ENCODE measurements around the gene CYYR1.
"Not testable (repeated sequence)": the region's sequence is repeated elsewhere in the genome, so short reads cannot be mapped to it uniquely, and the experiment has no call there.

CYYR1 gene

DNA sequence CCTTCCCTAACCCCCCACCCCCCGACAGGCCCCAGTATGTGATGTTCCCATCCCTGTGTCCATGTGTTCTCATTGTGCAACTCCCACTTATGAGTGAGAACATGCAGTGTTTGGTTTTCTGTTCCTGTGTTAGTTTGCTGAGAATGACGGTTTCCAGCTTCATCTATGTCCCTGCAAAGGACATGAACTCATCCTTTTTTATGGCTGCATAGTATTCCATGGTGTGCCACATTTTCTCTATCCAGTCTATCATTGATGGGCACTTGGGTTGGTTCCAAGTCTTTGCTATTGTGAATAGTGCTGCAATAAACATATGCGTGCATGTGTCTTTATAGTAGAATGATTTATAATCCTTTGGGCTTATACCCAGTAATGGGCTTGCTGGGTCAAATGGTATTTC is 114.2 kb downstream of the CYYR1 start:
- CTCF ChIA-PET, result not testable (repeated sequence)
- no CpG with 5 or more reads among the region's 3 CpGs for WGBS (ENCODE audit: insufficient coverage)

DNA sequence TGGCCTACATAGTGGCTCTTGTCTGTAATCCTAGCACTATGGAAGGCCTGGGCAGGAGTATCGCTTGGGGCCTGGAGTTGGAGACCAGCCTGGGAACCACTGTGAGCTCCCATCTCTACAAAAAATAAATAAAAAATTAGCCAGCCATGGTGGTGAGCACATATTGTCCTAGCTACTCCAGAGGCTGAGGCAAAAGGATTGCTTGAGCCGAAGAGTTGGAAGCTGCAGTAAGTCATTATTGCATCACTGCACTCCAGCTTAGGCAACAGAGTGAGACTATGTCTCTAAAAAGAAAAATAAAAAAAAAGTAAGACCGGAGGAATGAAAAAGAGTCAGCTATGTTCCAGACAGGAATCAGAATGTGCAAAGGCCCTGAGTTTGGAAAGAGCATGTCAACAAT is 115.3 kb downstream of the CYYR1 start:
- no peak for DNase-seq
- Histone ChIP-seq H3K27me3 (replicated peaks in 2 of 5; ENCODE audit: control insufficient read depth in 4 of 5, insufficient read depth in 5 of 5, low read length in 4 of 5) (no peaks in the 10 kb centered on the region), H3K4me3 (ENCODE audit: control insufficient read depth in 1 of 7, extremely low read depth in 1 of 7, insufficient read depth in 4 of 7, low read depth in 2 of 7, low read length in 6 of 7) (no peak overlapping the region), H3K36me3 (ENCODE audit: control insufficient read depth in 4 of 4, insufficient read depth in 4 of 4, low read length in 3 of 4) (peaks cover 0 to 3% (median 0%) of the 10 kb centered on the region in 4 experiments), H3K27ac (ENCODE audit: insufficient read depth in 1 of 2, low read depth in 1 of 2, low read length in 2 of 2, poor library complexity in 1 of 2, severe bottlenecking in 2 of 2) (no peak overlapping the region), H3K9me3 (ENCODE audit: control extremely low read depth in 1 of 5, control insufficient read depth in 4 of 5, insufficient read depth in 2 of 5, low read depth in 1 of 5, low read length in 4 of 5) (no peaks in the 10 kb centered on the region), H3K4me1 (ENCODE audit: control extremely low read depth in 1 of 4, control insufficient read depth in 4 of 4, insufficient read depth in 4 of 4, low read length in 3 of 4) (no peaks in the 10 kb centered on the region)
- WGBS (ENCODE audit: insufficient coverage), result 90% methylated on average over 2 of the region's 3 CpGs
- POLR2A ChIA-PET, result no interaction called here
- CTCF ChIA-PET, result no interaction called here

More for the DNA sequence above, 114.2 kb downstream of the CYYR1 start:
- H3K4me3 ChIP-seq (ENCODE audit: control insufficient read depth in 1 of 7, extremely low read depth in 1 of 7, insufficient read depth in 4 of 7, low read depth in 2 of 7, low read length in 6 of 7); H3K4me1 ChIP-seq (ENCODE audit: control extremely low read depth in 1 of 4, control insufficient read depth in 4 of 4, insufficient read depth in 4 of 4, low read length in 3 of 4); POLR2A ChIA-PET; H3K27me3 ChIP-seq (replicated peaks in 2 of 5; ENCODE audit: control insufficient read depth in 4 of 5, insufficient read depth in 5 of 5, low read length in 4 of 5); H3K27ac ChIP-seq (ENCODE audit: insufficient read depth in 1 of 2, low read depth in 1 of 2, low read length in 2 of 2, poor library complexity in 1 of 2, severe bottlenecking in 2 of 2); H3K36me3 ChIP-seq (ENCODE audit: control insufficient read depth in 4 of 4, insufficient read depth in 4 of 4, low read length in 3 of 4); DNase-seq; H3K9me3 ChIP-seq (ENCODE audit: control extremely low read depth in 1 of 5, control insufficient read depth in 4 of 5, insufficient read depth in 2 of 5, low read depth in 1 of 5, low read length in 4 of 5): not testable (repeated sequence)

DNA sequence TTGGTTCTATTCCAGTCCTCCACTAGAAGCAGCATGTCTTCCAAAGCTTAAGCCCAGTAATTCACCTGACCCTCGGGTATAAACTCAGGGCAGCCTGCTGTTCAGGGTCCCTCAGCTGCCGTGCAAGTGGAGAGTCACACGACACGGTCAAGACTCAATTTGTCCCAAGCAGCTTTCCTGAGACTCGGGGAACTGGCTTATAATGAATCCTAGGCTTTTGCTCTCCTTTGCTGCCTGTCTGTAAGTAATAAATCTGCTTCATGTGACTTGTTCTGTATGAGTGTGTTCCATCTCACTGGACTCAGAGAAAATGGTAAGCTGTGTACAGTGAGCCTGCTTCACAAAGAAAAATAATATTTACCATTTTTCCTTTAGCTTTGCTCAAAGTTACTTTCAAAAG is 119.8 kb downstream of the CYYR1 start:
- CTCF ChIA-PET, result no interaction called here

DNA sequence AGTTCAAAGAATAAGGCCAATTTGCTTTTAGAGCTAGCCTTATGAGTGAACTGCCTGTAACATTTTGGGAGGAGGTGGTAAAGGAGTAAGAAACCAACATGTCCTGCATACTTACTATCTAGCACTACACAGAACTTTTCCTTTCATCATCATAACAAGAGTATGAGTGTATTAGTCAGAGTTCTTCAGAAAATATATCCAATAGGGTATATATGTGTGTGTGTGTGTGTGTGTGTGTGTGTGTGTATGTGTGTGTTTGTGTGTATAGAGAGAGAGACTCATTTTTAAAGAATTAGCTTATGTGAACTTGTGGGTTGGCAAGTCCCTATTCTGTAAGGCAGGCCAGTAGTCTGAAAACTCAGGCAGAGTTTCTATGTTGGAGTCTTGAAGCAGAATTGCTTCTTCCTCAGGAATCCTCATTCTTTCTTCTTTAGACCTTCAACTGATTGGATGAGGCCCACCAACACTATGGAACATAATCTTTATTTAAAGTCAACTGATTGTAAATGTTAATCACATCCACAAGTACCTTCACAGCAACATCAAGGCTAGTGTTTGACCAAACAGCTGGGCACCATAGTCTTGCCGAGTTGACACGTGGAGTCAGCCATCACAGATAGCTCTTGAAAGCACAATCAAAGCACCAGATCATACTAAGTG is 121.9 kb downstream of the CYYR1 start:
- CTCF ChIA-PET, result no interaction called here
- no peak overlapping the region for H3K4me3 ChIP-seq (ENCODE audit: control insufficient read depth in 1 of 7, extremely low read depth in 1 of 7, insufficient read depth in 4 of 7, low read depth in 2 of 7, low read length in 6 of 7)
- no peaks in the 10 kb centered on the region for H3K9me3 ChIP-seq (ENCODE audit: control extremely low read depth in 1 of 5, control insufficient read depth in 4 of 5, insufficient read depth in 2 of 5, low read depth in 1 of 5, low read length in 4 of 5)
- H3K27ac ChIP-seq (ENCODE audit: insufficient read depth in 1 of 2, low read depth in 1 of 2, low read length in 2 of 2, poor library complexity in 1 of 2, severe bottlenecking in 2 of 2), result no peak overlapping the region
- no peaks in the 10 kb centered on the region for H3K27me3 ChIP-seq (replicated peaks in 2 of 5; ENCODE audit: control insufficient read depth in 4 of 5, insufficient read depth in 5 of 5, low read length in 4 of 5)
- H3K4me1 ChIP-seq (ENCODE audit: control extremely low read depth in 1 of 4, control insufficient read depth in 4 of 4, insufficient read depth in 4 of 4, low read length in 3 of 4), result no peaks in the 10 kb centered on the region
- no peak for DNase-seq
- H3K36me3 ChIP-seq (ENCODE audit: control insufficient read depth in 4 of 4, insufficient read depth in 4 of 4, low read length in 3 of 4), result no peaks in the 10 kb centered on the region
- POLR2A ChIA-PET, result no interaction called here
- WGBS (ENCODE audit: insufficient coverage), result 92% methylated on average over 2 of the region's 2 CpGs

More for the DNA sequence above, 119.8 kb downstream of the CYYR1 start:
- Histone ChIP-seq H3K27me3 (replicated peaks in 2 of 5; ENCODE audit: control insufficient read depth in 4 of 5, insufficient read depth in 5 of 5, low read length in 4 of 5) (no peaks in the 10 kb centered on the region), H3K36me3 (ENCODE audit: control insufficient read depth in 4 of 4, insufficient read depth in 4 of 4, low read length in 3 of 4) (no peaks in the 10 kb centered on the region), H3K4me3 (ENCODE audit: control insufficient read depth in 1 of 7, extremely low read depth in 1 of 7, insufficient read depth in 4 of 7, low read depth in 2 of 7, low read length in 6 of 7) (no peak overlapping the region), H3K27ac (ENCODE audit: insufficient read depth in 1 of 2, low read depth in 1 of 2, low read length in 2 of 2, poor library complexity in 1 of 2, severe bottlenecking in 2 of 2) (no peak overlapping the region), H3K4me1 (ENCODE audit: control extremely low read depth in 1 of 4, control insufficient read depth in 4 of 4, insufficient read depth in 4 of 4, low read length in 3 of 4) (no peaks in the 10 kb centered on the region), H3K9me3 (ENCODE audit: control extremely low read depth in 1 of 5, control insufficient read depth in 4 of 5, insufficient read depth in 2 of 5, low read depth in 1 of 5, low read length in 4 of 5) (no peaks in the 10 kb centered on the region)
- no peak for DNase-seq
- POLR2A ChIA-PET, result no interaction called here
- WGBS (ENCODE audit: insufficient coverage), result 100% methylated on average over 5 of the region's 5 CpGs

GRCh38 chr21:26449161-26449560 is 123.9 kb downstream of the CYYR1 start:
- H3K4me1 ChIP-seq (ENCODE audit: control extremely low read depth in 1 of 4, control insufficient read depth in 4 of 4, insufficient read depth in 4 of 4, low read length in 3 of 4), result no peaks in the 10 kb centered on the region
- DNase-seq, result no peak
- no peak overlapping the region for H3K4me3 ChIP-seq (ENCODE audit: control insufficient read depth in 1 of 7, extremely low read depth in 1 of 7, insufficient read depth in 4 of 7, low read depth in 2 of 7, low read length in 6 of 7)
- no peaks in the 10 kb centered on the region for H3K27me3 ChIP-seq (replicated peaks in 2 of 5; ENCODE audit: control insufficient read depth in 4 of 5, insufficient read depth in 5 of 5, low read length in 4 of 5)
- CTCF ChIA-PET, result no interaction called here
- no peaks in the 10 kb centered on the region for H3K36me3 ChIP-seq (ENCODE audit: control insufficient read depth in 4 of 4, insufficient read depth in 4 of 4, low read length in 3 of 4)
- POLR2A ChIA-PET, result no interaction called here
- H3K9me3 ChIP-seq (ENCODE audit: control extremely low read depth in 1 of 5, control insufficient read depth in 4 of 5, insufficient read depth in 2 of 5, low read depth in 1 of 5, low read length in 4 of 5), result no peaks in the 10 kb centered on the region
- H3K27ac ChIP-seq (ENCODE audit: insufficient read depth in 1 of 2, low read depth in 1 of 2, low read length in 2 of 2, poor library complexity in 1 of 2, severe bottlenecking in 2 of 2), result no peak overlapping the region
- WGBS (ENCODE audit: insufficient coverage), result 97% methylated on average over 3 of the region's 5 CpGs

GRCh38 chr21:26448751-26449150 is 124.3 kb downstream of the CYYR1 start:
- no peak for DNase-seq

GRCh38 chr21:26447932-26448475 is 125.1 kb downstream of the CYYR1 start:
- no peaks in the 10 kb centered on the region for H3K9me3 ChIP-seq (ENCODE audit: control extremely low read depth in 1 of 5, control insufficient read depth in 4 of 5, insufficient read depth in 2 of 5, low read depth in 1 of 5, low read length in 4 of 5)
- no peaks in the 10 kb centered on the region for H3K27me3 ChIP-seq (replicated peaks in 2 of 5; ENCODE audit: control insufficient read depth in 4 of 5, insufficient read depth in 5 of 5, low read length in 4 of 5)
- H3K4me3 ChIP-seq (ENCODE audit: control insufficient read depth in 1 of 7, extremely low read depth in 1 of 7, insufficient read depth in 4 of 7, low read depth in 2 of 7, low read length in 6 of 7), result no peak overlapping the region
- CTCF ChIA-PET, result no interaction called here
- POLR2A ChIA-PET, result no interaction called here
- no peaks in the 10 kb centered on the region for H3K36me3 ChIP-seq (ENCODE audit: control insufficient read depth in 4 of 4, insufficient read depth in 4 of 4, low read length in 3 of 4)
- 92% methylated on average over 2 of the region's 3 CpGs for WGBS (ENCODE audit: insufficient coverage)
- DNase-seq, result no peak
- no peaks in the 10 kb centered on the region for H3K4me1 ChIP-seq (ENCODE audit: control extremely low read depth in 1 of 4, control insufficient read depth in 4 of 4, insufficient read depth in 4 of 4, low read length in 3 of 4)
- H3K27ac ChIP-seq (ENCODE audit: insufficient read depth in 1 of 2, low read depth in 1 of 2, low read length in 2 of 2, poor library complexity in 1 of 2, severe bottlenecking in 2 of 2), result no peak overlapping the region

More at GRCh38 chr21:26448751-26449150, 124.3 kb downstream of the CYYR1 start:
- no peaks in the 10 kb centered on the region for H3K27me3 ChIP-seq (replicated peaks in 2 of 5; ENCODE audit: control insufficient read depth in 4 of 5, insufficient read depth in 5 of 5, low read length in 4 of 5)
- H3K4me3 ChIP-seq (ENCODE audit: control insufficient read depth in 1 of 7, extremely low read depth in 1 of 7, insufficient read depth in 4 of 7, low read depth in 2 of 7, low read length in 6 of 7), result no peak overlapping the region
- ChIA-PET POLR2A (no interaction called here), CTCF (no interaction called here)
- H3K36me3 ChIP-seq (ENCODE audit: control insufficient read depth in 4 of 4, insufficient read depth in 4 of 4, low read length in 3 of 4), result no peaks in the 10 kb centered on the region
- no peak overlapping the region for H3K27ac ChIP-seq (ENCODE audit: insufficient read depth in 1 of 2, low read depth in 1 of 2, low read length in 2 of 2, poor library complexity in 1 of 2, severe bottlenecking in 2 of 2)
- 100% methylated on average over 2 of the region's 4 CpGs for WGBS (ENCODE audit: insufficient coverage)
- no peaks in the 10 kb centered on the region for H3K9me3 ChIP-seq (ENCODE audit: control extremely low read depth in 1 of 5, control insufficient read depth in 4 of 5, insufficient read depth in 2 of 5, low read depth in 1 of 5, low read length in 4 of 5)
- no peaks in the 10 kb centered on the region for H3K4me1 ChIP-seq (ENCODE audit: control extremely low read depth in 1 of 4, control insufficient read depth in 4 of 4, insufficient read depth in 4 of 4, low read length in 3 of 4)

All from common myeloid progenitor, CD34-positive (primary cell).